ENCODE data around the gene CFD.
"Not testable (repeated sequence)": the region's sequence is repeated elsewhere in the genome, so short reads cannot be mapped to it uniquely, and the experiment has no call there.

CFD gene

GRCh38 chr19:825897-826644 is 33.4 kb upstream of the CFD start:
- no peak for DNase-seq (ENCODE audit: extremely low read depth in 1 of 2, low read depth in 1 of 2)

- DNase-seq (ENCODE audit: extremely low read depth in 1 of 2, low read depth in 1 of 2): no peak
Observed at GRCh38 chr19:827314-827709, 32.2 kb upstream of the CFD start.

GRCh38 chr19:827710-828321 is 31.6 kb upstream of the CFD start, which contains the start of gene AZU1:
TSS of gene AZU1 (plus strand) at chr19:827837. CDS start at chr19:827847, 10 bp downstream.
- no peak for DNase-seq (ENCODE audit: extremely low read depth in 1 of 2, low read depth in 1 of 2)

GRCh38 chr19:829129-829758 is 30.2 kb upstream of the CFD start:
- no peak for DNase-seq (ENCODE audit: extremely low read depth in 1 of 2, low read depth in 1 of 2)

GRCh38 chr19:831407-832369 is 27.8 kb upstream of the CFD start:
- no peak for DNase-seq (ENCODE audit: extremely low read depth in 1 of 2, low read depth in 1 of 2)

GRCh38 chr19:834216-834615 is 25.2 kb upstream of the CFD start:
- DNase-seq (ENCODE audit: extremely low read depth in 1 of 2, low read depth in 1 of 2): no peak

GRCh38 chr19:835210-835810 is 24.2 kb upstream of the CFD start:
- no peak for DNase-seq (ENCODE audit: extremely low read depth in 1 of 2, low read depth in 1 of 2)

- DNase-seq (ENCODE audit: extremely low read depth in 1 of 2, low read depth in 1 of 2): no peak
Observed at GRCh38 chr19:840519-841206, 18.8 kb upstream of the CFD start, which contains the start of gene PRTN3. TSS of gene PRTN3 (plus strand) at chr19:840999. CDS start at chr19:841009, 10 bp downstream.

GRCh38 chr19:842802-843179 is 16.7 kb upstream of the CFD start:
- DNase-seq (ENCODE audit: extremely low read depth in 1 of 2, low read depth in 1 of 2): not testable (repeated sequence)

- DNase-seq (ENCODE audit: extremely low read depth in 1 of 2, low read depth in 1 of 2): no peak
Observed at GRCh38 chr19:843180-843835, 16.2 kb upstream of the CFD start.

- DNase-seq (ENCODE audit: extremely low read depth in 1 of 2, low read depth in 1 of 2): no peak
Observed at GRCh38 chr19:843836-844545, 15.5 kb upstream of the CFD start.

- no peak for DNase-seq (ENCODE audit: extremely low read depth in 1 of 2, low read depth in 1 of 2)
Observed at GRCh38 chr19:844546-844971, 14.9 kb upstream of the CFD start.

- no peak for DNase-seq (ENCODE audit: extremely low read depth in 1 of 2, low read depth in 1 of 2)
Observed at GRCh38 chr19:845707-846521, 13.6 kb upstream of the CFD start.

GRCh38 chr19:848386-848921 is 11.0 kb upstream of the CFD start:
- DNase-seq (ENCODE audit: extremely low read depth in 1 of 2, low read depth in 1 of 2): no peak

GRCh38 chr19:849195-849594 is 10.3 kb upstream of the CFD start:
- DNase-seq (ENCODE audit: extremely low read depth in 1 of 2, low read depth in 1 of 2): not testable (repeated sequence)

GRCh38 chr19:850221-850978 is 9.1 kb upstream of the CFD start:
- DNase-seq (ENCODE audit: extremely low read depth in 1 of 2, low read depth in 1 of 2): no peak

GRCh38 chr19:850979-851335 is 8.5 kb upstream of the CFD start:
- DNase-seq (ENCODE audit: extremely low read depth in 1 of 2, low read depth in 1 of 2): no peak

All from stimulated activated CD8-positive, alpha-beta memory T cell treated with anti-CD3 and anti-CD28 coated beads, Interleukin-7, amount 100 ng/mL, for 48 hours (primary cell).